GM19324 (cell line): ENCODE data around the gene NUDT8.
"Not testable (repeated sequence)": the region's sequence is repeated elsewhere in the genome, so short reads cannot be mapped to it uniquely, and the experiment has no call there.

Experiments
- ATAC-seq: cut with Tn5 transposase; IDR thresholded peaks from one replicate; pipeline ENCODE4 v1.9.1; 2021; ENCODE audit warnings: mild to moderate bottlenecking, moderate library complexity; ENCODE audit not compliant: unreplicated experiment, low FRiP score

NUDT8 gene

DNA sequence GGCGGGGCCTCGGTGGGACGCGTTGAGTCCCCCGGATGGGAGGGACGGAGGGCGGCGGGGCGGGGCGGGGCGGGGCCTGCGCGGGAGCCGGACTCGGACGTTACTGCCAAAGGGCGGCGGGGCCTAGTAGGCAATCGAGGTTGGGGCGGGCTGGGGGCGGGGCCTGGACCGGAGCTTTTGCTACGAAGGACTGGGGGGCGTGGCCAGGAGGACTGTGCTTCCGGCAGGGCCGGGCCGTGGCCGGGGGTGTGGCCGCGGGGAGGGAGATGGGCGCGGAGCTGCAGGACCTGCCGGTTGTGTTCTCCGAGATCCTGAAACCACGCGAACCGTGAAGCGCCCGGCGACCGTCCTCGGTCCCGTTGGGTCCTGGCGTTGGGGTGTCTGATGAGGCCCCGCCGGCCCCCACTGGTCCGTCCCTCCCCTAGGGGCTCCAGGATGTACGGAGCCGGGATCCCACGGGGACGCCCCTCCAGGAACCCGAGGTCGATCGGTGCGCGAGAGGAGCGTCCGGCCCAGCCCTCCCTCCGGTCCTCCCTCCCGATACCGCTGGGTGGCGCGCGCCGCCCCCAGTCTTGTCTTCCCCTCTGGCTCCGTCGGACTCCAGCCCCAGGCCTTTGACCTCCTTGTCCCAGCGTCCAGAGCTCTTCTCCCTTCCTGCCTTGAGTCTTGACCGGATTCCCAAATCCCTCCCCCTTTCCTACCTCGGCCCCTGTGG lies 648 bp upstream of the NUDT8 start:
- peak; percentile 64 for ATAC-seq

DNA sequence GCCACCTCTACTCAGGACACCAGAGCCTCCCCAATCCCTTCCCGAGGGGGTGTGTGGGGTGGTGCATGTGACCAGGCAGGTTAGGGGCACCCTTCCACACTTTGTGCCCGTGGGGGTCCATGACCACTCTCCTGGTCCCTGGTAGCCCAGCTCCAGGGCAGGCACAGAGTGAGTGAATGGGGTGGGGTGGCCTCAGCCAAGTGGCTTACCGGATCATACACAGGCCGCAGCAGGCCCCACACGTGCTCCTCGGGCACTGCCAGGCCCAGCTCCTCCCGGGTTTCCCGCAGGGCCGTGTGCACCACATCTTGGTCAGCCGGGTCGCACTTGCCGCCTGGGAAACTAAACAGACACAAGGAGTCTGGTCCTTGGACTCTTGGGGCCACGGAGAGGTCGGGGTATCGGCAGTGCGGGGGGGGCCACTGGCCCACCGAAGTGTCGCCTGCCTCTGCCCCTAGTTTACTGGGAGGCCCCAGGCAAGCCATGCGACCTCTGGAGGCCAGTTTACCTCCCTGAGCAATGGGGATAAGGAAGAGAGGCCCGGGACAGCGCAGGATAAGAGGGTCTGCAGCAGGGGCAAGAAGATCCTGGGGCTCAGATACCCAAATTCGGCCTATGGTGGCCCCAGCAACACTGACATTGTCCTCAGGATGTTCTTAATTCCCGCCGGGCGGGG lies 889 bp downstream of the NUDT8 start:
- ATAC-seq, result no peak

DNA sequence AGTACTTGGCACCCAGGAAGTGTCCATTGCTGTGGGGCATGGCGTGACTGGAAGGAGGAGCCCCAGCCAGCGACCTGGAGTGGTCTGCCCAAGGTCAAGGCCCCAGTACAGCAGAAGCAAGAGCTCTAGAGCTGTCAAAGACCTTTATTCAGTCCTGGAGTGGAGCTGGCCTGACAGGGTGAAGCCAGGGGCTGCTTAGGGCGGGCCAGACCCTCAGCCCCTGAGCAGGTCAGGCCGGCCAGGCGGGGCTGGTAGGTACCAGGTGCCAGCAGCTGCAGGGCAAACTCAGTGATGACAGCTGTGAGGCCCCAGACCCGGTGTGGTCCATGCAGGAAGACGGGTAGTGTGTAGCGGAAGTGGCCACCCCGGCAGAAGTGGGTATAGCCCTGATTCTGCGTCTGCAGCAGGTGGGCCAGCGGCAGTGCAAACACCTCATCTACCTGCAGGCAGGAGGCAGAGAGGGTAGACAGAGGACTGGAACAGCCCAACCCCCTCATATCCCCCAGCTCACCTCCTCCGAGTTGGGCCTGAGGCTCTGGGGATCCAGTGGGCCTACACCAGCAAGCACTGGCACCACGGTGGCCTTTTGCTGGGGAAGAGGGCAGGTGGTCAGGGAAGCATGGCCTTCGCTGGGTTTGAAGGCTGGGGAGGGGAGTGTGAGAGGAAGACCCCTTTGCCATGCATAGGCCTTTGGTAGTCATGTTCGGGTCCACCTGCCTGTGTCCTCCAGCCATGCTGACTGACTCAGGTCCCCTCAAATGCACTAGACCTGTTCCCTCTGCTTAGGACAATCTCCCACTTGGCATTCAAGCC lies 1.7 kb downstream of the NUDT8 start:
- no peak for ATAC-seq

DNA sequence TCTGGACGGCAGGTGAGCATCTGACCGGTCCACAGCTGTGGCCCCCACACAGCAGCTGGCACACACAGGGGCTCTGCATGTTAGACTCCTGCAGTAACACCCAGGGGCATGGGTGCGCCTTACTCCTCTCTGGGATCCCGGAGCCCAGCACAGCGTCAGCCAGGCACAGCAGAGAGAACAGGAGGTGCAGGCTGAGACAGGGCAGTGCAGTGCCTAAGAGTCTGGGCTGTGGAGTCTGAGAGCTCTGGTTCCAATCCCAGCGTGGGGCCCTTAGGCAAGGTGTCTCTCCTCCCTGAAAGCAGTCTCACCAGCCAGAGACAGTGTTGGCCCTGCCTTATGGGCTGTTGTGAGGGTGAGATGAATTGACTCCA lies 2.3 kb downstream of the NUDT8 start:
- ATAC-seq, result no peak

DNA sequence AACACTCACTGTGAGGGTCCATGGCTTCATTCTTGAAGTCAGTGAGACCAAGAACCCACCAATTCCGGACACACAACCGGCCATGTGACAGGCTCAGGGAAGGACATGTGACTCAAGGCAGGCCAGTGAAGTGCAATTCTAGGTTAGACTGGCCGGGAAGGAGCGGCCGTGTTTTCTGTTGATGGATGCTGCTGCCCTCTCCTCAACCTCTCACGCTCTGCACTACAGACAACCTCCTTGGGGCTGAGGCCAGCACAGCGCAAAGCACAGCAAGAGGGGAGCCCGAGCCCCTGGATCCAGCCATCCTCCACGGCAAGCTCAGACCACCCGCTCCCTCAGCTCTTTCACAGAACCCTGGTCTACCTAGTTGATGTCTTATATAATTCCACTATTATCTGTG lies 2.8 kb downstream of the NUDT8 start:
- no peak for ATAC-seq

DNA sequence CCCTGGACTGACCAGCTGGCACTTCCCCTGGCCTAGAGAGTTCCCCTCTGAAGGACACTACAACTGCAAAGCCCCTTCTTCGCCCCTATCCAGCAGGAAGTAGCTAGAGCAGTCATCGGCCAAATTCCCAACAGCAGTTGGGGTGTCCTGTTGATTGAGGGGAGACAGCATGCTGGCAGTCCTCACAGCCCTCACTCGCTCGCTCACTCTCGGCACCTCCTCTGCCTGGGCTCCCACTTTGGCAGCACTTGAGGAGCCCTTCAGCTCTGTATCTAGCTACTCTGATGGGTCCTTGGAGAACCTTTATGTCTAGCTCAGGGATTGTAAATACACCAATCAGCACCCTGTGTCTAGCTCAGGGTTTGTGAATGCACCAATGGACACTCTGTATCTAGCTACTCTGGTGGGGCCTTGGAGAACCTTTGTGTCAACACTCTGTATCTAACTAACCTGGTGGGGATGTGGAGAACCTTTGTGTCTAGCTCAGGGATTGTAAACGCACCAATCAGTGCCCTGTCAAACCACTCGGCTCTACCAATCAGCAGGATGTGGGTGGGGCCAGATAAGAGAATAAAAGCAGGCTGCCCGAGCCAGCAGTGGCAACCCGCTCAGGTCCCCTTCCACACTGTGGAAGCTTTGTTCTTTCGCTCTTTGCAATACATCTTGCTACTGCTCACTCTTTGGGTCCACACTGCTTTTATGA lies 3.5 kb downstream of the NUDT8 start:
- not testable (repeated sequence) for ATAC-seq

DNA sequence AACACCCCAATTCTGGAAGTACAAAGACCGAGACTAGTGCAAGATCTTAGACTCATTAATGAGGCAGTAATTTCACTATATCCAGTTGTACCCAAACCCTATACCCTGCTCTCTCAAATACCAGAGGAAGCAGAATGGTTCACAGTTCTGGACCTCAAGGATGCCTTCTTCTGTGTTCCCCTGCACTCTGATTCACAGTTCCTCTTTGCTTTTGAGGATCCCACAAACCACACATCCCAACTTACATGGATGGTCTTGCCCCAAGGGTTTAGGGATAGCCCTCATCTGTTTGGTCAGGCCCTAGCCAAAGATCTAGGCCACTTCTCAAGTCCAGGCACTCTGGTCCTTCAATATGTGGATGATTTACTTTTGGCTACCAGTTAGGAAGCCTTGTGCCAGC lies 5.9 kb downstream of the NUDT8 start:
- not testable (repeated sequence) for ATAC-seq

DNA sequence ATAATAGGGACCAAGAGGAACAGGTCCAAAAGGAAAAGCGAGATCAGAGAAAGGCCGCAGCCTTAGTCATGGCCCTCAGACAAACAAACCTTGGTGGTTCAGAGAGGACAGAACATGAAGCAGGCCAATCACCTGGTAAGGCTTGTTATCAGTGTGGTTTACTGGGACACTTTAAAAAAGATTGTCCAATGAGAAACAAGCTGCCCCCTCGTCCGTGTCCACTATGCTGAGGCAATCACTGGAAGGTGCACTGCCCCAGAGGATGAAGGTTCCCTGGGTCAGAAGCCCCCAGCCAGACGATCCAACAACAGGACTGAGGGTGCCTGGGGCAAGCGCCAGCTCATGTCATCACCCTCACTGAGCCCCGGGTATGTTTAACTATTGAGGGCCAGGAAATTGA lies 6.8 kb downstream of the NUDT8 start:
- not testable (repeated sequence) for ATAC-seq

DNA sequence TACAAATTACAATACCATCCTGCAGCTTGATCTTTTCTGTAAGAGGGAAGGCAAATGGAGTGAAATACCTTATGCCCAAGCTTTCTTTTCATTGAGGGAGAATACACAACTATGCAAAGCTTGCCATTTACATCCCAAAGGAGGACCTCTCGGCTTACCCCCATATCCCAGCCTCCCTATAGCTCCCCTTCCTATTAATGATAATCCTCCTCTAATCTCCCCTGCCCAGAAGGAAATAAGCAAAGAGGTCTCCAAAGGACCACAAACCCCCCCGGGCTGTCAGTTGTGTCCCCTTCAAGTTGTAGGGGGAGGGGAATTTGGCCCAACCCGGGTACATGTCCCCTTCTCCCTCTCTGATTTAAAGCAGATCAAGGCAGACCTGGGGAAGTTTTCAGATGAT lies 7.8 kb downstream of the NUDT8 start:
- not testable (repeated sequence) for ATAC-seq

DNA sequence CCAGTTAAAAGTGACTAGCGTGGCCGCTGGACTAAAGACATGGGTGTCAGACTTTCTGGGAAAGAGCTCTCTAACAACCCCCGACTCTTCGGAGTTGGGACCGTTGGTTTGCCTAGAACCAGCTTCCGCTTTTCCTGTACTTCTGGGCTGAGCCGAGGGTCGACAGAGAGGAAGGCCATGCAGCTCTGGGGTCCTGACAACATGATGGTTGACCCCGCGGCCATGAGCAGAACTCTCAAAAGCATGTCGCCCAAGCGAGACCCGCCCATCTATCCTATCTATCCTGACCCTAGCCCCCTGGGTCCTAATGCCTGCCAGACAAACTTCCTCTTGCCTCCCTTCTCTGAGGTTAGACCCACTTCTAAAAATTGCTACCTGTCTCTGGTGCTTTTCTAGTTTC lies 9.1 kb downstream of the NUDT8 start:
- ATAC-seq, result not testable (repeated sequence)

DNA sequence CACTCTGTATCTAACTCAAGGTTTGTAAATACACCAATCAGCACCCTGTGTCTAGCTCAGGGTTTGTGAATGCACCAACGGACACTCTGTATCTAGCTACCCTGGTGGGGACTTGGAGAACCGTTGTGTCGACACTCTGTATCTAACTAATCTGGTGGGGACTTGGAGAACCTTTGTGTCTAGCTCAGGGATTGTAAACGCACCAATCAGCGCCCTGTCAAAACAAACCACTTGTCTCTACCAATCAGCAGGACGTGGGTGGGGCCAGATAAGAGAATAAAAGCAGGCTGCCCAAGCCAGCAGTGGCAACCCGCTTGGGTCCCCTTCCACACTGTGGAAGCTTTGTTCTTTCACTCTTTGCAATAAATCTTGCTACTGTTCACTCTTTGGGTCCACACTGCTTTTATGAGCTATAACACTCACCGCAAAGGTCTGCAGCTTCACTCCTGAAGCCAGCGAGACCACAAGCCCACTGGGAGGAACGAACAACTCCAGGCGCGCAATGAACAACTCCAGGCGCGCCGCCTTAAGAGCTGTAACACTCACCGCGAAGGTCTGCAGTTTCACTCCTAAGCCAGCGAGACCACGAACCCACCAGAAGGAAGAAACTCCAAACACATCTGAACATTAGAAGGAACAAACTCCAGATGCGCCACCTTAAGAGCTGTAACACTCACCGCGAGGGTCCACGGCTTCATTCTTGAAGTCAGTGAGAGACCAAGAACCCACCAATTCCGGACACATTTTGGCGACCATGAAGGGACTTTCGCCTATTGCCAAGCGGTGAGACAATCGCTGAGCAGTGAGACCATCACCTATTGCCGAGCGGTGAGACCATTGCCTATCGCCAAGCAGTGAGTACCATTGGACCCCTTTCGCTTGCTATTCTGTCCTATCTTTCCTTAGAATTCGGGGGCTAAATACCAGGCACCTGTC lies 9.8 kb downstream of the NUDT8 start:
- not testable (repeated sequence) for ATAC-seq

DNA sequence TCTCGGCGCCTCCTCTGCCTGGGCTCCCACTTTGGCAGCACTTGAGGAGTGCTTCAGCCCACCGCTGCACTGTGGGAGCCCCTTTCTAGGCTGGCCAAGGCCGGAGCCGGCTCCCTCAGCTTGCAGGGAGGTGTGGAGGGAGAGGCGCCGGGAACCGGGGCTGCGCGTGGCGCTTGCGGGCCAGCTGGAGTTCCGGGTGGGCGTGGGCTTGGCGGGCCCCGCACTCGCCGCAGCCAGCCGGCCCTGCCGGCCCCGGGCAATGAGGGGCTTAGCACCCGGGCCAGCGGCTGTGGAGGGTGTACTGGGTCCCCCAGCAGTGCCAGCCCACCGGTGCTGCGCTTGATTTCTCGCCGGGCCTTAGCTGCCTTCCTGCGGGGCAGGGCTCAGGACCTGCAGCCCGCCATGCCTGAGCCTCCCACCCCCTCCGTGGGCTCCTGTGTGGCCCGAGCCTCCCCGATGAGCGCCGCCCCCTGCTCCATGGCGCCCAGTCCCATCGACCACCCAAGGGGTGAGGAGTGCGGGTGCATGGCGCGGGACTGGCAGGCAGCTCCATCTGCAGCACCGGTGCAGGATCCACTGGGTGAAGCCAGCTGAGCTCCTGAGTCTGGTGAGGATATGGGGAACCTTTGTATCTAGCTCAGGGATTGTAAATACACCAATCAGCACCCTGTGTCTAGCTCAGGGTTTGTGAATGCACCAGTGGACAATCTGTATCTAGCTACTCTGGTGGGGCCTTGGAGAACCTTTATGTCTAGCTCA lies 10.7 kb downstream of the NUDT8 start:
- ATAC-seq, result not testable (repeated sequence)

DNA sequence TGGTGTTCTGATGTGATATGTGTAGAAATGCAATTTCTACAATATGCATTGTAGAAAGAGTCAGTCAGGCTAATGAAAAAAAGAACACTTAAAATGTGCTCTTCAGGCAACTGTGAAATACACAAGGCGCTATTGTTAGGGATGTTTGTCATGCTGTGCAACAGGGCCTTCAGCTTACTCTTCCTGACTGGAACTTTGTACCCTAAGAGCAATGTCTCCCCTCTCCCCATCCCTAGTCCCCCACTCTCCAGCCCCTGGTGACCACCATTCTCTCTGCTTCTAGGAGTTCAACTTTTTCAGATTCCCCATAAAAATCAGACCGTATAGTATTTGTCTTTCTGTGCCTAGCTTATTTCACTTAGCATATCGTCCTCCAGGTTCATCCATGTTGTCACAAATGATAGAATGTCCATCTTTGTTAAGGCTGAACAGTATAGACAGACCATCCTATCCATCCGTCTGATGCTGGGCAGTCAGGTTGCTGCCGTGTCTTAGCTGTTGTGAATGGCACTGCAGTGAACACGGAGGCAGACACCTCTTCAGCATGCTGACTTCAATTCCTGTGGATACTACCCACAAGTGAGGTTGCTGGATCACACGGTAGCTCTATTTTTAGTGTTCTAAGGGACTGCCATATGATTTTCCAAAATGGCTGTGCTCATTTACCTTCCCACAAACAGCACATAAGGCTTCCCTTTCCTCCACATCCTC lies 12.3 kb downstream of the NUDT8 start:
- no peak for ATAC-seq

DNA sequence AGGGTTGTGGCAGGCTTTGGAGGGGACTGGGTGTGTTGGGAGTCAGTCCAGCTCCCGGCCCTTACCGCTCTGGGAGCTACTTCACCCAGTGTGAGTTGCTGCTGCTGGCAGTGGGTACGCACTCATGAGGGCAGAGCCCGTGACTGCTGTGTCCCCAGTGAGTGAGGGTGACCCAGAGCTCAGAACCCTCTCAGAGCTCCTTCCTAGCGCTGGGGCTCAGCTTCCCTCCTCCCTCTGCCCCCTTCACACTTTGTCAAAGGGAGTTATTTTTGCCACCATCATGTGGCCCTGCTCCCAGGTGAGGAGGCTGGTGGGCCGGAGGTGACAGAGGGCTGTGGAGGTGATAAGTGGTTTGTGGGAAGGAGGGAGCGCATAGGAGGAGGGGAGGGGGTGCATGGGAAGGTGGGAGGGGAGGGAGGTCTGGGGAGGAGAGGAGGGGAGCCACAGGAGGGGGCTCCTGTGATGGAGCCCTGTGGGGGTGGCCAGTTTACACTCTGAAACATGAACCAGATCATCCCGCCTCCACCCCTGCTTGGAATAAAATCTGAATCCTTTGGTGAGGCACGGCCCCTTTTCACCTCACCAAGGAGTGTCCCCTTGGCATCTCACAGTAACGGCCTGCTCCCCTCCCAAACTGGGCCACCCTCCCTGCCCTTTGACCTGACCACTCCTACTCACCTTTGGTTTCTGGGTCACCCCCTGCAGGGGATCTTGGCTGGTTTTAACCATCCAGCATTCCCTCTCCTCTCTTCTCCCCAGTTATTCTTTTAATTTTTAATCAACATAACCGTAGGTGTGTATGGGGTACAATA lies 13.1 kb downstream of the NUDT8 start:
- ATAC-seq, result no peak

DNA sequence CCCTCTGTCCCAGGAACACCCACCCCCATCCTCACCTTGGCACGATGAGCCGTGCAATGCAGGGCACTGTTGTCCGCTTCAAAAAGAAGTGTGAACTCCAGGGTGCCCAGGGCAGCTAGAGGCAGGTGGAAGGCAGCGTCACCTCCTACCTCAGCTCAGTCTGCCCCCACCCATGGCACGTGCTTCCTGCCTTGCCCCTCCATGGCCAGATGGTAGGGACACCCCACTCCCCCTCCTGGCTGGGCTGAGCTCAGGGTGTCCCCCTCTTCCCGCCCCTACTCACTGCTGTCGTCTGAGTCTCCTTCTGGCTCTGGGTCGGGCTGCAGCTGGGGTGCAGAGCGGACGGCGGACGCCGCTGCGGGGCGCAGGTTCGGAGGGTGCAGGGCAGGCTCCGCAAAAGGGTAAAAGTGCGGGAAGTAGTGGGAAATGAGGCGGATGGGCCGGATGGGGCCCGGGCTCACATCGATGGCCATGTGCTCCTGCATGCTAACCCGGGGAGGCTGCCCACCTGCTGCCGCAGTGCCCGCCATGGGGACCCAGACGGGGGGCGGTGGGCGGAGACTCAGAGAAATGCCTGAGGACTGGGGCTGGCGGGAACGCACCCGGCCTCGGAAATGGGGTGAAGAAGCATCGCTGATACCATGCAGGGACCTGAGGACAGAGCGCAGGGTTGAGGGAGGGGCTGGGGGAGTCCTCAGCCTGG lies 13.9 kb downstream of the NUDT8 start:
- no peak for ATAC-seq

DNA sequence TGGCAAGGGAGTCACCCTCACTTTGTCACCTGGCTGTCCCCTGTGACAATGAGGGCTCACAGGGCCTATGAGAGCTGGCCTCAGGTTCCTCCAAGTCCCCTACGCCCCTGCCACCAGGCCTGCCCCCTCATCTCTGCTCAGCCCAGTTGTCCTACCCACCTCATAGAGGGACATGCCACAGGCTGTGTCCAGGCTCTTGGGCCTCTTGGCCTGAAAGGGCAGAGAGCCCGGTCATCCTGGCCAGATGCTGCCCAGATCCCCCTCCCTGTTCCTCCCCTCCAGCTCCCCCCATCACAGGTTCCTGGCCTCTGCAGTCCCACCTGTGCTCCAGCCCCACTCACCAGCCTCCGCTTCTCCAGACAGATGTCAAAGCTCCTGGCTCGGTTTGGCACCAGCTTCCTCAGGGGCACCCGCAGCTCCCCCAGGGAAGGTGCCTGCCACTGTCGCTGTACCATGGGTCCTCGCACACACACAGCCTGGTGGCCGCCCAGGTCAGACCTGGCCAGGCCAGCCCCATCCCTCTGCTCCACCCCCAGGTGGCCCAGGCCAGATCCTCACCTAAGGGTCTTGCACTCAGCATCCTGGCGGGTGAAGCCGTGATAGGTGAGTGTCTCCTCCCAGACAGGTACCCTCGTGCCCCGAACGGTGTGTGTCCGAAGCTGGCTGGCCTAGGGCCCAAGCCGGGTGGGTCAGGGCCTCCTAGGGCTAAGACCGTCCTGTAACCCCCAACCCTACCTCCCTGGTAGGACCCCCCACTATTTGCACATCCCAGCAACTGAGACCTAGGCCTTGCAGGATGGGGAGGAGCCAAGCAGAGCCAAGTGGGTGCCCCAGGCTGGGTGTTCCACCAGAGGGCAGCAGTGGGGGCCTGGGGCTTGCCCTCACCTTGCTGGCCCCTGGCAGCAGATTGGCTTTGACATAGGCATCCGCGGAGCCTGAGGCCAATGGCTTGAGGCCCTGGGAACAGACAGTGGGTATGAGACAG lies 14.7 kb downstream of the NUDT8 start:
- ATAC-seq, result no peak
